Hippocampal formation (tissue), 2 donors: ENCODE results near the gene TMEM61.

ENCODE experiments used
- DNase-seq, 2 donors: peaks; one replicate each; lab custom pipeline; 2025; lab: John Stamatoyannopoulos, UW

TMEM61 gene

GRCh38 chr1:55039342-55040082, 59.1 kb downstream of the TMEM61 start, which contains the start of gene PCSK9:
TSS of gene PCSK9 (plus strand) at chr1:55039548. CDS start at chr1:55039838, 290 bp downstream.
- DNase-seq: no peak

DNA sequence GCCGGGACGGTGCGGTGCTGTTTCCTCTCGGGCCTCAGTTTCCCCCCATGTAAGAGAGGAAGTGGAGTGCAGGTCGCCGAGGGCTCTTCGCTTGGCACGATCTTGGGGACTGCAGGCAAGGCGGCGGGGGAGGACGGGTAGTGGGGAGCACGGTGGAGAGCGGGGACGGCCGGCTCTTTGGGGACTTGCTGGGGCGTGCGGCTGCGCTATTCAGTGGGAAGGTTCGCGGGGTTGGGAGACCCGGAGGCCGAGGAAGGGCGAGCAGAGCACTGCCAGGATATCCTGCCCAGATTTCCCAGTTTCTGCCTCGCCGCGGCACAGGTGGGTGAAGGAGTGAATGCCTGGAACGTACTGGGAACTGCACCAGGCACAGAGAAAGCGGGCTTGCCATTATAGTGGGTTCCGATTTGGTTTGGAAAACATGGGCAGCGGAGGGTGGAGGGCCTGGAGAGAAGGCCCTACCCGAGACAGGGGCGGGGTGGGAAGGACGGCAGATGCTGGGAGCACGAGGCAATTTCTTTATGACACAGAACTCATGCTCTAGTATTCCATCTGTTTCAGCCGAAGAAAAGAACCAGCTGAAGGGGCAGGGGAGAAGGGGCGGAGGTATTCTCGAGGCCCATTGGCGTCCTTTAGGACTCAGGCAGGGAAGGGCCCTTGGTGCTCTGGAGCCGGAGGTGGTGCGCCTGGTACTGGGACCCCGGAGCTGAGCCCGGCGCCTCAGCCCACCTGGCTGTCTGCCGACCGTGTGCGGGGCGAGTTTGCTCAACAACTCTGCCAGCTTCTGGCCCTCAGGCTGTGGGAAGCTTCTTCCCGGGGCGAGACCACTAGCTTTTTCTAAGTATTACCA, 59.9 kb downstream of the TMEM61 start:
- no peak for DNase-seq

DNA sequence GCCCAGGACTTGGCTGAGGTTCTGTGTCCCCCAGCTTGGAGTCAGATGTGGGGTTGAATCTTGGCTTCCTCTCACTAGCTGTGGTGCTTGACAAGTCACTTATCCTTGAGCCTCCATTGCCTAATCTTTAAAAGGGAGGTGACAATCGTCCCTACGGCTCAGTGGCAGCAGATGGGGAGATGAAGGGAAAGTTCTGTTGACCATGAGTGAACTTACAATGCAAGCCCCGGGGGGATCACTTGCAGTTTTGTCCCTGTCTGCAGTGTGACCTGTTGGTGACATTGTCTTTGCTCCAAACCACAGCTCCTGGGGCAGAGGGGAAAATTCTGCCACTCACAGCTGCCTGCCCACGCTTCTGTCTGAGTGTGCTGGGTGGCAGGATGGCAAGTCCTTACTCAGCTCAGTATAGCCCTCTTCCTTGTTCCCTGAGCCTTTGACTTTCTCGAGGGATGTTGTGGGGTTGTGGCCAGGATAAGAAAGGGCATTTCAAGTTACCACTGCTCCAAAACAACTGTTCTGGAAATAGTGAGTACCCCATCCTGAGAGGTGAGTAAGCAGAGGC, 60.6 kb downstream of the TMEM61 start:
- DNase-seq: no peak

GRCh38 chr1:55041613-55042012, 61.2 kb downstream of the TMEM61 start:
- no peak for DNase-seq
